ENCODE measurements around the gene CHD6. TPM values are rescaled to one million over a fixed set of nuclear protein-coding genes. Genes with fewer than 3 reads are reported as not detected.

Gene CHD6
- total RNA-seq, 6 experiments from 2014 or later: 9.3 to 24.1 (median 16.6) TPM

- no peaks in the 10 kb centered on the region for H3K4me1 ChIP-seq
- no peaks in the 10 kb centered on the region for H3K27me3 ChIP-seq
- H3K27ac ChIP-seq: no peak overlapping the region
- TF ChIP-seq POLR2A (IDR thresholded peaks at IDR 0.05) (no peak), CTCF (IDR thresholded peaks at IDR 0.05) (no peak)
- WGBS (ENCODE audit: insufficient coverage, low coverage, low lambda C conversion rate, missing lambda C conversion rate): 100% methylated on average over 1 of the region's 1 CpG
- DNase-seq (no peak), ATAC-seq (no peak)
- H3K9me3 ChIP-seq: no peaks in the 10 kb centered on the region
- peaks cover 0 to 2% (median 0%) of the 10 kb centered on the region in 4 donors for H3K36me3 ChIP-seq
- intact Hi-C loops (cut with DNase I): no loop called here
- H3K4me3 ChIP-seq: no peak overlapping the region
Measured at GRCh38 chr20:41463567-41463966, 154.6 kb downstream of the CHD6 start.

DNA sequence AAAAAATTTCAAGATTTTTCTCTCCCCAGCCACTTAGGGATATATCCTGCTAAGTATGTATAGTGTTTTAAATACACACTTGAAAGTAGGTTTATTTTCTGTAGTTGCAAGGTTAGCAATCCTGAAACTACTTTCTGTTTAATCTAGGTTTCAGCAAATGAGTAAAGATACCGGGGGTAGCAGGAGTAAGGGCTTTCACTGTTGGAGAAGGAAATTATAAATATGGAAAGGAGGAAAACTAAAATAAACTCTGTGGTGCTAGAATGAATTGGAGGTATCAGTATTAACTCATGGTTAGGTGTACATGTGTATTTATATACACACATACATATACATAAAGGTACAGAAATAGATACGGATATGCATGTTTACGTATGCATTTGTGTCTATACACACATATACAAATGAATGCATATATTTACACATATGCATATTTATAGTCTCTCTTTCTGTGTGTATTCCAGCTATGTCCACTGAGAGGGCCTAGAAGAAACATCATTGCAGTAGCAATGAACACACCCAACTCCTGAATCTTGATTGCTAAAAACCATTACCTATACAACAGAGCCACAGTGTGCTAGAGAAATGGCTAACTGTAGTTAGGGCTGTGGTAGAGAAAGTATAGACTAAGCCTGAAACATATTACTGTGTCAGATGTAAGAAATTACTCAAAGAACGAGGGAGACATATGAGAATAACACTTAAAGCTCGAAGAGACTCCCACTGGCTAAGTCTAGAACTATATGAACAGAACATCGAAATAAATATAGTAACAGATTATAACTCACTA is 155.6 kb downstream of the CHD6 start:
- H3K9me3 ChIP-seq: no peaks in the 10 kb centered on the region
- H3K27me3 ChIP-seq: no peaks in the 10 kb centered on the region
- DNase-seq: no peak
- intact Hi-C loops (cut with DNase I): no loop called here
- 92% methylated on average over 6 of the region's 6 CpGs for WGBS (ENCODE audit: insufficient coverage, low coverage, low lambda C conversion rate, missing lambda C conversion rate)
- no peak for ATAC-seq
- TF ChIP-seq POLR2A (IDR thresholded peaks at IDR 0.05): no peak
- no peak for TF ChIP-seq CTCF (IDR thresholded peaks at IDR 0.05)
- no peak overlapping the region for H3K27ac ChIP-seq
- no peak overlapping the region for H3K4me3 ChIP-seq
- H3K36me3 ChIP-seq: peaks cover 0 to under 1% (median 0%) of the 10 kb centered on the region in 4 donors
- H3K4me1 ChIP-seq: no peaks in the 10 kb centered on the region

GRCh38 chr20:41458761-41459160 is 159.4 kb downstream of the CHD6 start:
- TF ChIP-seq CTCF (IDR thresholded peaks at IDR 0.05) (no peak), POLR2A (IDR thresholded peaks at IDR 0.05) (no peak)
- H3K27ac ChIP-seq: no peak overlapping the region
- H3K9me3 ChIP-seq: no peaks in the 10 kb centered on the region
- H3K27me3 ChIP-seq: no peaks in the 10 kb centered on the region
- H3K4me3 ChIP-seq: no peak overlapping the region
- WGBS (ENCODE audit: insufficient coverage, low coverage, low lambda C conversion rate, missing lambda C conversion rate): 100% methylated on average over 1 of the region's 2 CpGs
- ATAC-seq: no peak
- no peak for DNase-seq
- H3K36me3 ChIP-seq: peaks cover 0 to 25% (median 10%) of the 10 kb centered on the region in 4 donors
- no peaks in the 10 kb centered on the region for H3K4me1 ChIP-seq
- intact Hi-C loops (cut with DNase I): no loop called here

DNA sequence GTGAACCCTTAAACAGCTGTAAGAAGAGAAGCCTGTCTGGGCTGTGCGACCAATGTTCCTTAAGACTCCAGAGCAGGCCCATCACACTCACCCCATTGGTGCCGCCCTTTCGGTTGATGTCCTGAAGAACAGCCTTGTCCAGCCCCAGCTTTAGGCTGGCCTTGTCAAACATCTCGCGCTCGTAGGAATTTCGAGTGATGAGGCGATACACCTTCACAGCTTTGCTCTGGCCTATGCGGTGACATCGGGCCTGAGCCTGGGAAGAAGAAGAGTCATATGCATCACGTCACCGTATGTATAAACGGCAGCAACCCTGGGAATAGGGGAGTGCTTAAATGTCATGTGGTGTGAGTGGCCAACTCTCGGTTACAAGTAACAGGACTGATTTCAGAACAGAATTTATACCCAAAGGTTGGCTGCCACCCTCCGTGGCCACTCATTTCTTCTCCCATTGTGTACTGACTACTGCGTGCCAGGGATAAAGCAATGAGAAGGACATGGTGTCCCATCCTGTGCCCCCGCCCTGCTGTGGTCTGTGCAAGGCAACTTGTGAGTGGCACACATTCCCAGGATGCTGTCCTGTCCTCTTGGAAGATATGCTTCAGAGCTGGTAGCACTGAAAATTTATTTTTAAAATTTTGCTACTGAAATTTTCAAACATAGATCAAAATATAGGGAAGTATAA is 160.9 kb downstream of the CHD6 start:
- H3K36me3 ChIP-seq: peaks cover 0 to 35% (median 19%) of the 10 kb centered on the region in 4 donors

More for the DNA sequence above, 160.9 kb downstream of the CHD6 start:
- no peak overlapping the region for H3K4me3 ChIP-seq
- H3K27ac ChIP-seq: no peak overlapping the region
- intact Hi-C loops (cut with DNase I): no loop called here
- H3K4me1 ChIP-seq: no peaks in the 10 kb centered on the region
- TF ChIP-seq POLR2A (IDR thresholded peaks at IDR 0.05) (no peak), CTCF (IDR thresholded peaks at IDR 0.05) (no peak)
- no peaks in the 10 kb centered on the region for H3K9me3 ChIP-seq
- H3K27me3 ChIP-seq: no peaks in the 10 kb centered on the region
- WGBS (ENCODE audit: insufficient coverage, low coverage, low lambda C conversion rate, missing lambda C conversion rate): 97% methylated on average over 16 of the region's 17 CpGs
- DNase-seq (no peak), ATAC-seq (no peak)

Measured in right lobe of liver (tissue), 6 donors.